MM.1S (cell line): ENCODE data around the gene PEX16.

ENCODE experiments used
- DNase-seq: peaks from one replicate; pipeline ENCODE4 v3.0.0-alpha.2; 2015
- H2AFZ ChIP-seq: fragments of 300-600 bp; sonication (generic); 2 replicates; pipeline ENCODE4 v1.6.0; 2016; ENCODE audit warnings: antibody characterized with exemption, low read length
- H3F3A ChIP-seq: fragments of 300-600 bp; sonication (generic); 2 replicates; pipeline ENCODE4 v1.6.1; 2016; ENCODE audit warnings: mild to moderate bottlenecking, antibody characterized with exemption, low read length, moderate library complexity, mixed read lengths; ENCODE audit not compliant: insufficient read depth
- H3K27ac ChIP-seq: fragments of 300-600 bp; sonication (generic); 2 replicates; pipeline ENCODE4 v1.5.1; 2016; ENCODE audit warnings: mild to moderate bottlenecking, low read length
- H3K27me3 ChIP-seq: fragments of 300-600 bp; sonication (generic); replicated peaks from 2 replicates; pipeline ENCODE4 v1.6.0; 2016; ENCODE audit warnings: low read length; ENCODE audit not compliant: insufficient read depth
- H3K36me3 ChIP-seq: fragments of 300-600 bp; sonication (generic); replicated peaks from 2 replicates; pipeline ENCODE4 v1.6.1; 2016; ENCODE audit warnings: mild to moderate bottlenecking, low read length, mixed read lengths; ENCODE audit not compliant: insufficient read depth
- H3K4me1 ChIP-seq: fragments of 300-600 bp; sonication (generic); 2 replicates; pipeline ENCODE4 v1.6.1; 2016; ENCODE audit warnings: low read length, mixed read lengths
- H3K4me2 ChIP-seq: fragments of 300-600 bp; sonication (generic); 2 replicates; pipeline ENCODE4 v1.6.0; 2016; ENCODE audit warnings: low read depth, low read length
- H3K4me3 ChIP-seq: fragments of 300-600 bp; sonication (generic); 2 replicates; pipeline ENCODE4 v1.5.1; 2016; ENCODE audit warnings: low read length, mixed read lengths
- H3K79me2 ChIP-seq: fragments of 300-600 bp; sonication (generic); 2 replicates; pipeline ENCODE4 v1.6.1; 2016; ENCODE audit warnings: mixed run types, low read length, mixed read lengths
- H3K9ac ChIP-seq: fragments of 300-600 bp; sonication (generic); 2 replicates; pipeline ENCODE4 v1.6.1; 2016; ENCODE audit warnings: low read length, mixed read lengths
- H3K9me2 ChIP-seq: fragments of 300-600 bp; sonication (generic); replicated peaks from 2 replicates; pipeline ENCODE4 v1.6.1; 2016; ENCODE audit warnings: mild to moderate bottlenecking, low read length, mixed read lengths; ENCODE audit not compliant: insufficient read depth
- H3K9me3 ChIP-seq: fragments of 300-600 bp; sonication (generic); replicated peaks from 2 replicates; pipeline ENCODE4 v1.6.1; 2016; ENCODE audit warnings: mild to moderate bottlenecking, low read length, mixed read lengths; ENCODE audit not compliant: insufficient read depth
- H4K20me1 ChIP-seq: fragments of 300-600 bp; sonication (generic); 2 replicates; pipeline ENCODE4 v1.6.1; 2016; ENCODE audit warnings: mild to moderate bottlenecking, low read length, moderate library complexity, mixed read lengths; ENCODE audit not compliant: insufficient read depth
- EZH2 ChIP-seq: fragments of 300-600 bp; sonication (generic); optimal IDR thresholded peaks from 2 replicates; pipeline ENCODE3; 2017; ENCODE audit warnings: low read depth, mild to moderate bottlenecking, antibody characterized with exemption, low read length, mixed read lengths
- EZH2phosphoT487 ChIP-seq: fragments of 300-600 bp; sonication (generic); IDR thresholded peaks from 2 replicates; pipeline ENCODE4 v1.6.1; 2018; ENCODE audit warnings: antibody characterized with exemption, low read length
- TF ChIP-seq, protein P1 (sequence below): fragments of 300-600 bp; sonication (generic); IDR thresholded peaks from 2 replicates; pipeline ENCODE4 v1.5.1; 2016; ENCODE audit warnings: antibody characterized with exemption, low read length, mixed read lengths

Gene PEX16

GRCh38 chr11:45897556-45897955 is 20.1 kb downstream of the PEX16 start:
- TF ChIP-seq EZH2 (no peak), EZH2phosphoT487 (no peak)
- TF ChIP-seq, protein P1, sequence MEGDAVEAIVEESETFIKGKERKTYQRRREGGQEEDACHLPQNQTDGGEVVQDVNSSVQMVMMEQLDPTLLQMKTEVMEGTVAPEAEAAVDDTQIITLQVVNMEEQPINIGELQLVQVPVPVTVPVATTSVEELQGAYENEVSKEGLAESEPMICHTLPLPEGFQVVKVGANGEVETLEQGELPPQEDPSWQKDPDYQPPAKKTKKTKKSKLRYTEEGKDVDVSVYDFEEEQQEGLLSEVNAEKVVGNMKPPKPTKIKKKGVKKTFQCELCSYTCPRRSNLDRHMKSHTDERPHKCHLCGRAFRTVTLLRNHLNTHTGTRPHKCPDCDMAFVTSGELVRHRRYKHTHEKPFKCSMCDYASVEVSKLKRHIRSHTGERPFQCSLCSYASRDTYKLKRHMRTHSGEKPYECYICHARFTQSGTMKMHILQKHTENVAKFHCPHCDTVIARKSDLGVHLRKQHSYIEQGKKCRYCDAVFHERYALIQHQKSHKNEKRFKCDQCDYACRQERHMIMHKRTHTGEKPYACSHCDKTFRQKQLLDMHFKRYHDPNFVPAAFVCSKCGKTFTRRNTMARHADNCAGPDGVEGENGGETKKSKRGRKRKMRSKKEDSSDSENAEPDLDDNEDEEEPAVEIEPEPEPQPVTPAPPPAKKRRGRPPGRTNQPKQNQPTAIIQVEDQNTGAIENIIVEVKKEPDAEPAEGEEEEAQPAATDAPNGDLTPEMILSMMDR, result no peak
- Histone ChIP-seq H4K20me1 (no peaks in the 10 kb centered on the region), H3K9ac (no peak overlapping the region), H3K4me1 (no peaks in the 10 kb centered on the region), H3K27me3 (peaks cover 54% of the 10 kb centered on the region), H3K4me2 (no peak overlapping the region), H2AFZ (no peak overlapping the region), H3K9me3 (no peaks in the 10 kb centered on the region), H3F3A (no peaks in the 10 kb centered on the region), H3K36me3 (no peaks in the 10 kb centered on the region), H3K9me2 (no peaks in the 10 kb centered on the region), H3K79me2 (no peaks in the 10 kb centered on the region), H3K4me3 (no peak overlapping the region), H3K27ac (no peak overlapping the region)
- no peak for DNase-seq

DNA sequence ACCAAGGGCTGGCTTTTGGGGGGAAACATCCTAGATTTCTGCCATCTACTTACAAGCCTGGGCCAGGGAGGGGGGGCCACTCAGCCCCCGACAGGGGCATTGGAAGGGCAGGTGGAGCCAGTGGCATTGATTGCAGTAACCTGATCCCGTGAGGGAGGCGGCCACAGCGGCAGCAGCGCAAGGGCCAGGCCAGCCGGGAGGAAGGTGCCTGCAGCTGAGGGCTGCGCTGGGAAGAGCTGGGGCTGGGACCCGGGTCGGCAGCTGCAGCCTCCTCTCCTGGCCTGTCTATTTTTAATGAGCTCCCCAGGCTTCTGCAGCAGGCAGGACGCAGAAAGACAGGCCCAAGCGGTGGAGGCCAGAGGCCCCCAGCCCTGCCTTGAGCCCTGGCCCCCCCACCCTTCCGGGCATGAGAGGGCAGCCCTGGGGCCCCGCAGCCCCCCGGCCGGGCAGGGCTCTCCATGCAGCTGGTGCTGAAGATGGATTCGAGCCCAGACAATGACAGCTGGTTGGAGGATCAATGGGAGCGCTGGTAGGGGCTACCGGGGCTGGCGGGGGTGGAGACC is 21.2 kb downstream of the PEX16 start:
- Histone ChIP-seq H2AFZ (no peak overlapping the region), H4K20me1 (no peaks in the 10 kb centered on the region), H3K36me3 (no peaks in the 10 kb centered on the region), H3K9me3 (no peaks in the 10 kb centered on the region), H3K4me2 (no peak overlapping the region), H3F3A (no peaks in the 10 kb centered on the region), H3K4me3 (no peak overlapping the region), H3K4me1 (no peaks in the 10 kb centered on the region), H3K9ac (no peak overlapping the region), H3K79me2 (no peaks in the 10 kb centered on the region), H3K27ac (no peak overlapping the region), H3K9me2 (no peaks in the 10 kb centered on the region), H3K27me3 (peaks cover 45% of the 10 kb centered on the region)
- DNase-seq, result no peak
- TF ChIP-seq, protein P1, result no peak
- TF ChIP-seq EZH2, result no peak
- TF ChIP-seq EZH2phosphoT487, result no peak

DNA sequence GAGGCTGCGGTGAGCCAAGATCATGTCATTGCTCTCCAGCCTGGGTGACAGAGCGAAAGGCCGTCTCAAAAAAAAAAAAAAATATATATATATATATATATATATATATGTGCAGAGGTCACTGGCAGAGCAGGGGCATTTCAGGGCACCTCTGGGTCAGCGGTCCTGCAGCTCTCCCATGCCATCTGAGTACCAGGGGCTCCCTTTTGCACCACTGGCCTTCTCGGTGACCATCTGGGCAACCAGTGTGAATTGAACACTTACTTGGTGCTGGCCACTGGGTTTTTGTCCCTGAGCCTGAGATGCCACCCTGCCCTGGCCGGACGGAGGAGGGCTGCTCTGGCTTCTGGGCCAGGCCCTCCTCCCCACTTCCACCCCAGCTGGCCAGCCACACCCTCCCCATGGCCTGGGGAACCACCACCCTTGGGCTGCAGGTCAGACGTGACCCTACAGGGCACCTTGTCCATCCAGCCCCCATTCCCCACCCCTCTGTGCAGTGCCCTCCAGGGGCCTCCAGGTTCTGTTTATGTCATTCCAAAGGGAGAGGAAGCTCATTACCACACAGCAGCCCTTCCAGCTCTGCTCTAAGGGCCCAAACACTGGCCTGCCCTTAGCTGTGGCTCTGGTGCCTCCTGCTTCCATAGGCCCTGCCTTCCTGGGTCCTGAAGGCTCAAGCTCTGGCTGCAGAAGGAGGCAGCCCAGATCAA is 22.0 kb downstream of the PEX16 start:
- no peak for DNase-seq
- no peaks in the 10 kb centered on the region for H3K79me2 ChIP-seq
- H2AFZ ChIP-seq, result no peak overlapping the region
- H3K4me3 ChIP-seq, result no peak overlapping the region
- H3F3A ChIP-seq, result no peaks in the 10 kb centered on the region
- no peaks in the 10 kb centered on the region for H3K9me3 ChIP-seq
- peaks cover 38% of the 10 kb centered on the region for H3K27me3 ChIP-seq
- no peaks in the 10 kb centered on the region for H4K20me1 ChIP-seq
- H3K36me3 ChIP-seq, result no peaks in the 10 kb centered on the region
- H3K4me1 ChIP-seq, result no peaks in the 10 kb centered on the region
- no peak overlapping the region for H3K9ac ChIP-seq
- no peaks in the 10 kb centered on the region for H3K9me2 ChIP-seq
- TF ChIP-seq EZH2phosphoT487 (no peak), EZH2 (no peak)
- TF ChIP-seq, protein P1, result no peak
- no peak overlapping the region for H3K27ac ChIP-seq
- no peak overlapping the region for H3K4me2 ChIP-seq
